ENCODE results near the gene LRGUK.
"Not testable (repeated sequence)": the region's sequence is repeated elsewhere in the genome, so short reads cannot be mapped to it uniquely, and the experiment has no call there.

Gene LRGUK

GRCh38 chr7:134126966-134127848 lies at the start of gene LRGUK:
Gene LRGUK, plus strand, starts transcription at chr7:134127340. Its CDS starts 28 bp downstream, at chr7:134127368.
- peak; percentile 90 for DNase-seq

- DNase-seq = not testable (repeated sequence)
These were observed 49.6 kb upstream of the LRGUK start for GRCh38 chr7:134077560-134077959.

- no peak for DNase-seq
These were observed 48.1 kb upstream of the LRGUK start for GRCh38 chr7:134078991-134079390.

- DNase-seq = no peak
These were observed 45.4 kb upstream of the LRGUK start for GRCh38 chr7:134081695-134082094.

- DNase-seq = no peak
These were observed 43.2 kb upstream of the LRGUK start for GRCh38 chr7:134083766-134084487.

GRCh38 chr7:134084488-134085144 lies 42.5 kb upstream of the LRGUK start:
- DNase-seq = no peak

- no peak for DNase-seq
These were observed 41.8 kb upstream of the LRGUK start for GRCh38 chr7:134085311-134085710.

- DNase-seq = no peak
These were observed 40.0 kb upstream of the LRGUK start for GRCh38 chr7:134086998-134087735.

GRCh38 chr7:134088199-134088598 lies 38.9 kb upstream of the LRGUK start:
- DNase-seq = no peak

- DNase-seq = no peak
These were observed 37.7 kb upstream of the LRGUK start for GRCh38 chr7:134089446-134089845.

- DNase-seq = no peak
These were observed 29.1 kb upstream of the LRGUK start for GRCh38 chr7:134098072-134098471.

- no peak for DNase-seq
These were observed 25.4 kb upstream of the LRGUK start for GRCh38 chr7:134101716-134102115.

- no peak for DNase-seq
These were observed 23.0 kb upstream of the LRGUK start for GRCh38 chr7:134104166-134104565.

- DNase-seq = no peak
These were observed 21.3 kb upstream of the LRGUK start for GRCh38 chr7:134105841-134106240.

GRCh38 chr7:134108802-134109201 lies 18.3 kb upstream of the LRGUK start:
- no peak for DNase-seq

GRCh38 chr7:134113655-134114054 lies 13.5 kb upstream of the LRGUK start:
- no peak for DNase-seq

GRCh38 chr7:134114992-134115391 lies 12.1 kb upstream of the LRGUK start:
- DNase-seq = no peak

- DNase-seq = no peak
These were observed 6.7 kb upstream of the LRGUK start for GRCh38 chr7:134120405-134120804.

GRCh38 chr7:134121632-134122139 lies 5.5 kb upstream of the LRGUK start:
- DNase-seq = no peak

GRCh38 chr7:134122980-134123379 lies 4.2 kb upstream of the LRGUK start:
- DNase-seq = no peak

- DNase-seq = peak; percentile 15
These were observed 994 bp upstream of the LRGUK start for GRCh38 chr7:134126146-134126545.

GRCh38 chr7:134126596-134126965 lies 559 bp upstream of the LRGUK start:
- DNase-seq = no peak

GRCh38 chr7:134128829-134129228 lies 1.7 kb downstream of the LRGUK start:
- DNase-seq = no peak

Data from NCI-H2227 treated with DMSO at 0.1 percent for 48 hours (cell line).